Measurements from ENCODE around the gene SH2D7.

Gene SH2D7

GRCh38 chr15:78079298-78080087 lies 12.9 kb upstream of the SH2D7 start:
- no peak for DNase-seq

GRCh38 chr15:78080088-78080460 lies 12.3 kb upstream of the SH2D7 start:
- no peak for DNase-seq

- no peak for DNase-seq
Observed at GRCh38 chr15:78082106-78082742, 10.1 kb upstream of the SH2D7 start.

- no peak for DNase-seq
Observed at GRCh38 chr15:78082743-78083110, 9.6 kb upstream of the SH2D7 start.

- no peak for DNase-seq
Observed at GRCh38 chr15:78083186-78083585, 9.2 kb upstream of the SH2D7 start.

GRCh38 chr15:78083687-78084448 lies 8.5 kb upstream of the SH2D7 start:
- no peak for DNase-seq

- no peak for DNase-seq
Observed at GRCh38 chr15:78084449-78084750, 8.0 kb upstream of the SH2D7 start.

GRCh38 chr15:78085928-78086327 lies 6.4 kb upstream of the SH2D7 start:
- no peak for DNase-seq

- no peak for DNase-seq
Observed at GRCh38 chr15:78087951-78088772, 4.2 kb upstream of the SH2D7 start.

GRCh38 chr15:78088773-78089080 lies 3.6 kb upstream of the SH2D7 start:
- no peak for DNase-seq

GRCh38 chr15:78090422-78091063 lies 1.8 kb upstream of the SH2D7 start:
- DNase-seq = no peak

GRCh38 chr15:78093242-78094020 lies 1.1 kb downstream of the SH2D7 start:
- DNase-seq = no peak

- no peak for DNase-seq
Observed at GRCh38 chr15:78097667-78098066, 5.3 kb downstream of the SH2D7 start.

- DNase-seq = no peak
Observed at GRCh38 chr15:78098131-78098755, 5.9 kb downstream of the SH2D7 start.

- no peak for DNase-seq
Observed at GRCh38 chr15:78100886-78101285, 8.5 kb downstream of the SH2D7 start.

- no peak for DNase-seq
Observed at GRCh38 chr15:78101423-78102105, 9.2 kb downstream of the SH2D7 start.

GRCh38 chr15:78102211-78102610 lies 9.8 kb downstream of the SH2D7 start:
- no peak for DNase-seq

GRCh38 chr15:78102741-78103140 lies 10.4 kb downstream of the SH2D7 start:
- DNase-seq = no peak

GRCh38 chr15:78103406-78104118 lies 11.2 kb downstream of the SH2D7 start:
- DNase-seq = peak; percentile 62

- DNase-seq = no peak
Observed at GRCh38 chr15:78104119-78104479, 11.7 kb downstream of the SH2D7 start.

Measured in CD4-positive, alpha-beta T cell treated with Interleukin-17A for 4 hours (primary cell).